Femur (tissue), 1 donor: ENCODE data around the gene BSPRY.
A peak's percentile ranks its signal among the peaks of the same experiment; 100 is the strongest.
"Not testable (repeated sequence)": the region's sequence is repeated elsewhere in the genome, so short reads cannot be mapped to it uniquely, and the experiment has no call there.

Experiments used
- DNase-seq: peaks from one replicate; pipeline ENCODE4 v3.0.0-alpha.2; 2017

BSPRY gene

DNA sequence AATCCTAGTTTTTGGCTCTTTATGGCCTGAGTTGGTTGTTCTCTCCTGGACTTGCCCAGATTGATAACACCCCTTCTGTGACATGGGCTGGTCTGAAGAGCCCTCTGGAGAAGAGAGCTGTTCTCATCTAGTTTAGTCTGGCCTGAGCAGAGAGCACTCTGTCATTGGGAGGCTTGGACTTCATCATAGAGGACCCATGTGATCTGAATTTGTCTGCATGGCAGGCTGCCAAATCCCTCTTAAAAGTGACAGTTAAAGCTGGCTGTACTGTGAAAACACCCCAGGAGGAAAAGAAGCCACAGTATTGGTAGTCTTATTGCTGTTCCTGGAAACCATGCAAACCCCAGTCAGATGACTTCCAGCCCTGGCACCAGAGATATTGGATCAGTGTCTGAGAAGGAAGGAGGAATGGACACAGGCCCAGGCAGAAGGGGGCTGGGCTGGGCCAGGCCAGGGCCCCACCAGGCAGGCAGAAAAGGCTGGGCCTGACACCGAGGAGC, 5.6 kb upstream of the BSPRY start:
- DNase-seq = peak; percentile 87

DNA sequence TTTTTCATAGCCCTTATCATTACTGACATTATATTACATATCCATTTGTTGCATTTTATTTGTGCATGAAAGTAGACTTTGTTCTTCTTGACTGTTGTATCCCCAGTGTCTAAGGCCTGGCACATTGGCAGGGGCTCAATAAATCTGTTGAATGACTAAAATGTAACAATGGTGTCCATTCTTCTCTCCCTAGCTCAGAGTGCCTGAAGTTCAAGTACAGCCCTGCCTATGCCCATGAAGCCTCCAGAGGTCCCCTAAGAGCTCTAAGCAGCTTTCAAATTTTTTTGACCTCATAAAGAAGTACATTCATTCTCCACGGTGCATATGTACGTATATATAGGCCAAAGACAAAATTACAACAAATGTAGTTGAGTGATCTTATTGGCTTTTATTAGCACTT, 4.2 kb upstream of the BSPRY start:
- no peak for DNase-seq

DNA sequence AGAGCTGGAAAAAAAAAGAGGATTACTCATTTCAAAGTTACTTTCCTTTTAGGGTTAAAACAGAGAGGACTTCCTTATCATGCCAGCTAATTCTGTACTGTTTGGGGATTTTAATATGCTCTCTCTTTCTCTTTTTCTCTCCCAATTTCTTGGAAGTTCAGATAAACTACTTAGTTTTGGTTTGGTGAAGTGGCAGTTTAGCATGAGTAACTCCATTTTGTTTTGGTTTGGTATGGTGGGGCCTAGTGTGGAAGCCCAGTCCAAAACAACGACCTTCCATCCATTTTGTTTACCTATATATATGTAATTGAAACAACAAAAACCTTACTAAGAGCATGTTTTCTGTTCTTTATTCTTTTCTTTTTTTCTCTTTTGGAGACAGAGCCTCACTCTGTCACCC, 3.7 kb upstream of the BSPRY start:
- no peak for DNase-seq

DNA sequence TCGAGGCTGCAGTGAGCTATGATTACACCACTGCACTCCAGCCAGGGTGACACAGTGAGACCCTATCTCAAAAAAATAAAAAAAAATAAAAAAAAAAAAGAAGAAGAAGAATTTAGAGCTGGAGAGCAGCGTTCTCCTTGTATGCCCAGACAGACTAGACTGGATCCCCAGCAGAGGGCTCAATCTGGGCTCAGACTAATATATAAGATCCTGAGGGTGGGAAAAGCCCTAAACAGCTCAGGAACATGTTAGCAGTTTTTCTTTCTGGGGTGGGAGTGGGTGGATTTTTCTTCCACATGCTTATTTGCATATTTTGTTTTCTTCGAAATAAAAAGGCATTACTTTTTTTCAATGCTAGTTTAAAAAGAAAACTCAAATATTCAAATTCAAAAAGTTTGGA, 904 bp upstream of the BSPRY start:
- no peak for DNase-seq

DNA sequence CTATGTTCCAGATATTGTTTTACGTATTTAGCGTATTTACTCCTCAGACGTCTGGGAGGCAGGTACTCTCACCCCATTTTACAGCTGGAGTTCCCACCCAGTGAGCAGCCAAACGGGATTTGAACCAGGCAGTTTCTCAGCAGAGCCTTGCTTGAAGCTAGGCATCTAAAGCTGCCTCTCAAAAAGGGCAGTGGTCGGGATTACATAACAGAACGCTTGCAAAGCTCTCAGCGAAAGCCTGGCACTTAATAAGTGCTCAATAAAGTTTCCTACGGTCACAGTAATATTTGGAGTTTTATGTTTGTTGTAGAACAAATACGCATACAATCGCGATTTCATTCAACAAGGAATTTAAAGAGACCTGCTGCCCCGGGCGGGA, 286 bp upstream of the BSPRY start:
- DNase-seq = no peak

DNA sequence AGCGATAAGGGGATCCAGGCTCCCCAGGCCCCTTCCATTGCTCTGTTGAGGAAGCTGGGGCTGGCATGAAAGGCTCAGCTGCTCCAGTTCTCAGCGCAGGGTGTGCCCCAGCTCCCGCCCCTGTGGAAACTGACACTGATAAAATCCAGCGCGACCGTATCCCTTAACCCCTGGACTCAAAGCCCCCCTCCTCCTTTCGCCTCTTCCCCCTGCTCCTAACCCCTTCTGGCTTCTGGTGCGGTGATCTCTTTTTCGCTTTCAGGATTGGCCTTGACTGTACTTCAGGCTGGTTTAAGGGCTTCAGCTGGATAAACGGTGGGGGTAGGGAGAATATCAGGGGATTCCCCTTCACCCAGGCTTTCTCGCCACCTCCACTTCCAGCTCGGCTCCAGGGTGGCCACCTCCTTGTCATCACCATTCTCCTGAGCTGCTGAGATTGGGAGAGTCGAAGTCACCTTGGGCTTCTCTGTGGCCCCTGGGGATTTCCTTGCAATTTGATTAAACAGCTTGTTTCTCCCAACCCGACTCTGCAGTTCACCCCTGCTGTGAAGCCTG, 843 bp downstream of the BSPRY start:
- DNase-seq = no peak

DNA sequence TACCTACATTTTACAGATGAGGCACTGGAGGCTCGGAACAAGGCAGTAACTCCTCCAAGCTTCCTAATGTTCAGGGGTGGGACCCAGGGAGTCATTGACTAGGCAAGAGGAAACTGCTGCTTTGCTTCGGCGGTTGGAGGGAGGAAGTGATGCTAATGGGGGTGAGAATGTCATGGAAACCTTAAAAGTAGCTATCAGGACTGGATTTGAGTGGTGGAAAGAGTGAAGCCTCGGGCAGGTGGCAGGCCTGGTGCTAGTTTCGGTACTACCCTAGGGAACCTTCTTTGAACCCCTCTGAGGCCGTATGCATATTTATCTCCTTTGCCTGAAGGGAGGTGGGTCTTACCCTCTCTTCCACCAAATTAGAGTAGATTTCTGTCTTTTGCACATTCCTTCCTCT, 1.6 kb downstream of the BSPRY start:
- no peak for DNase-seq

DNA sequence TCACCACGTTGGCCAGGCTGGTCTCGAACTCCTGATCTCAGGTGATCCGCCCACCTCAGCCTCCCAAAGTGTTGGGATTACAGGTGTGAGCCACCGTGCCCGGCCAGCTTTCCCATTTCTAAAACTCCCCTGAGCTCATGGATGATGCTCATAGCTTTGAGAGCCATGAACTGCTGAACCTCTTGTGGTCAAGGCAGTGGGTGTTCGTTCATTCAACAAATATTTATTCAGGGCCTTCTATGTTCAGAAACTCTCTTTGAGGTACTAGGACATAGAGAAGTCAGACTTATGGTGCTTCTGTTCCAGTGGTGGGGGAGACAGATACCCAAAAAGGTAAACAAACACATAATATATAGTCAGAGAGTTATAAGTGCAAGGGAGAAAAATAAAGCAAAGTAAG, 2.7 kb downstream of the BSPRY start:
- no peak for DNase-seq

DNA sequence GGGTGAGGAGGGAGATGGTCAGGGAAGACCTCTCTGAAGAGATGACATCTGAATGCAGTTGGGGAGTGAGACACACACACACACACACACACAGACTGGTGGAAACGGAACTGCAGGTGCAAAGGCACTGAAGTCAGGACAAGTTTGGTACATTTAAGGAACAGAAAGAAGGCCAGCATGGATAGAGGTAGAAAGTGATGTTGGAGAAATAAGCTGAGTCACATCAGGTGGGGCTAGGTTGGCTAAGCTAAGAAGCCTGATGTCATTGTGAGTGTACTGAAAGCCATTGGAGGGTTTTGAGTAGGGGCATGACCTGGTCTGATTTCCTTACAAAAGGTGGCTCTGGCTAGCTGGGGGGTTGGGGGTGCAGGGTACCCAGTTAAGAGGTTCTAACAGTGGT, 3.1 kb downstream of the BSPRY start:
- no peak for DNase-seq

DNA sequence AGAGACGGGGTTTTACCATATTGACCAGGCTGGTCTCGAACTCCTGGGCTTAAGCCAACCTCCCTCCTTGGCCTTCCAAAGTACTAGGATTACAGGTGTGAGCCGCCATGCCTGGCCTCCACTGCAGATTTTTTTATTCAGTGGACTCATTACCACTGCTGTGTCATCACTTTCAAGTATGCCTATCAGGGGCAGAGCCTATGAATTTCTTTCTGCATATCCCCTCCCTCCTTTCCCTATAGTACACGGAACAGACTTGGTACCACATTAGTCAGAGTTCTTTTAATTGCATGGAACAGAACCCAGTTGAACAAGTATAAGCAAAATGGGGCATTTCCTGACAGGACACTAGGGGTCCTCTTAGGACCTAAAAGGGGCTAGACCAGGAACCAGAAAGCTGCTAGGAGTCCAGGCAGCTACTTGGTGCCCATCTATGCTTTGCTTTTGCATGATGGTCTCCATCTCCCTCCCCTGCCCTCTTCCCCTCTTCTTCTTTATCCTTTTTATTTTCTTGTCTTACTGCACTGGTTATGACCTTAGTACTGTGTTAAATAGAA, 5.8 kb downstream of the BSPRY start:
- no peak for DNase-seq

DNA sequence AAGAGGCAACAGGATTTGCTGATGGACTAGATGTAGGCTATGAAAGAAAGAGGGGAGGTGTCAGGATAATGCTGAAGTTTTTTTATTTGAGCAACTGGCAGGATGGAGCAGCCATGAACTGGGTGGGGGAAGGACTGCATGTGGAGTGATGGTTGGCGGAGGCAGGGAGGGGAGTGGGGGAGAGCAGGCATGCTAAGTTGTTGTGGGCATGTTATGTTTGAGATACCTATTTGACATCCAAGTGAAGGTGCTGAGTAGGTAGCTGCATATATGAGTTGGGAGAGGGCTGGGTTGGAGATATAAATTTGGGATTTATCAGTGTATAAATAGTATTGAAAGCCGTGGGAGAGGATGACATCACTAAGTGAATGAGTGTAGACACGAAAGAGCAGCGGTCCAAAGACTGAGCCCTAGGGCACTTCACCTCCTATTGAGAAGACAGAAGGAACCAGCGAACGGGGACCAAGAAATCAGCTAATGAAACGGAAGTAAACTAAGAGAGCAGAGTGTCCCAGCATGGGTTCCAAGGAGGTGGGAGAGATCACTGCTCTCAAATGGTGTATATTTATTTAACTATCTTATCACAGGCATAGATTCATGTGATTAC, 7.4 kb downstream of the BSPRY start:
- no peak for DNase-seq

DNA sequence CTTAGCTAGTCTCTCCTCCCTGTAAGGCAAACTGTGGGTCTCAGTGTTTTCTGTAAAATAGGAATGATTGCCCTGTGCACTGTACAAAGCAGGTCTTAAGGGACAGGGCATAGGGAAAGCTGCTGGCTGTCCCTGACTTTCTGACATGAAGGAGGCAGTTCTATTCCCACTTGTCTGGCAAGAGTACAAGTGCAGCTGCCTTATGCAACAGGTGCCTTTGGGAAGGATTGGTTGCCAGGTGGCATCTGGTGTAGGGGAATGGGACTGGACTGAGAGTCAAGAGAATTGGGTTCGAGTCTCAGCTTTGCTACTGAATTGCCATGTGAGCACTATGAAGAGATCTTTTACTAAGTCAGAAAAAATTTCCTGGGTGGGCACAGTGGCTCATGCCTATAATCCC, 10.0 kb downstream of the BSPRY start:
- DNase-seq = no peak

DNA sequence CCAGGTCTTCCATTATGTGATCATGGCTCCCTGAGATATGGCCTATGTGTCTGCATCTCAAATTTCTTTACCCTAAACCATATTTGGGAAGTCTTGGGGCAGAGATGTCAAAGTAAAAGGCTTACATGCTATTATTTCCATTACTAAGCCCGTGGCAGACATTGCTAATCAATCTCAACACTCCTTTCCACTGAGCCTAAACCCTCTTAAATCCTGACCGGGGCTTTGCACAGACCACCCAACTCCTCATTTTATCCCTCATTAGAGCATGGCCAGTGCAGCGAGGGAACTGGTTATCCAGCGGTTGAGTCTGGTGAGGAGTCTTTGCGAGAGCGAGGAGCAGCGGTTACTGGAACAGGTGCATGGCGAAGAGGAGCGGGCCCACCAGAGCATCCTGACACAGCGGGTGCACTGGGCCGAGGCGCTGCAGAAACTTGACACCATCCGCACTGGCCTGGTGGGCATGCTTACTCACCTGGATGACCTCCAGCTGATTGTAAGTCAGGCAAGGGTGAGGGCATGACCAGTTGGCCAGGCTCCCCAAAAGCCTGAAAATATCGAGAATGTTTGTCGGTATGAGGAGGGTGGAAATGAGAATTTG, 11.0 kb downstream of the BSPRY start:
- no peak for DNase-seq

DNA sequence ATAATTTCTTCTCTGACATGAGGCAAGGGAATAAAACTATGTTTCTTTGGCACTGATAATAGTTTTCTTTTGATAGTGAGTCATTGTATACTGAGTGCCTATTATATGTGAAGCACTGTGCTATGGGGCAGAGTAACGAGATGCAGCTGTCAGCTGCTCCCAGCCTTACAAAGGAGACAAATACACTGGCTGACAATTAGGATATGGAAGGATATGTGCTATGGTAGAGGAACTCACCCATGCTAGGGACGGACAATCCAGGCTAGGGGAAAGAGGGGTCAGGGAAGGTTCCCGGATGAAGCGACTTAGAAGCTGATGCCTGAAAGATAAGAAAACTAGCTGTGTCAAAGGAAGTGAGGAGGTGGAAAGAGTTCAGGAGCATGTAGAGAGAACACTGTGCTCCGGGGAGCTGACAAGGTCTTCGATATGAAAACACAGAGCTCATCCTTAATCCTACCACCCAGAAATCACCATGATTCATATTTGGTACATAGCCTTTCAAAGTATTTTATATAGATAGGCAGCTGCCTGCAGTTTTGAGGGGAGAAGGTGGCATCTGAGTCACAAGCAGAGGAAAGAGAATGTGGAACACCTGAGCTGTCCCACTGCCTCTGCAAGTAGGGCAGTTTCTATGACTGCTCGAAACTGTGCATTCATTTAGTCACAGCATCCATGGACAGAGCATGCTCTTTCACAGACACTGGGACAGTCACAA, 12.1 kb downstream of the BSPRY start:
- no peak for DNase-seq

DNA sequence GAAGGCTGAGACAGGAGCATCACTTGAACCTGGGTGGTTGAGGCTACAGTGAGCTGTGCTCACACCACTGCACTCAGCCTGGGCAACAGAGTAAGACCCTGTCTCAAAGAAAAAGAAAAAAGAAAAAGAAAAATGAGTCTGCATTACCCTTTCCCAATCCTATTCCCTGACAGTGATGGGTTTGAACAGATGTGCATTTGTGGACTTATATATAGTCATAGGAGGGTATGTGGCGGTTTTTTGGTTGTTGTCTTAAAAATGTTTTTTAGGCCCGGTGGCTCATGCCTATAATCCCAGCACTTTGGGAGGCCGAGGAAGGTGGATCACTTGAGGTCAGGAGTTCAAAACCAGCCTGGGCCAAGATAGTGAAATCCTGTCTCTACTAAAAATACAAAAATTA, 14.0 kb downstream of the BSPRY start:
- DNase-seq = no peak

DNA sequence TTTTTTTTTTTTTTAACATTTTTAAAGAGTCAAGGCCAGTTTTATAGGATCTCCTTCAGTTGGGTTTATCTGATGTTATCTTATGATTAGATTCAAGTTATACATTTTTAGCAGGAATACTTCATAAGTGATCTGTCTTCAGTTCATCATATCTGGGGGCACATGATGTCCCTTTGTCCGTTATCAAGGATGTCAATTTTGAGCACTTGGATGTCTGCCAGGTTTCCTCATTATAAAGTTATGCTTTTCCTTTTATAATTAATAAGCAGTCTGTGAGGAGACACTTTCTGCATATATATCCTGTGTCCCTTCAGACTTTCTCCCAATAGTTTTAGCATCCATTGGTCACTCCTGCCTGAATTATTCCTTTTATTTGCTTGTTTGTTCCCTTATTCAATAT, 15.6 kb downstream of the BSPRY start:
- DNase-seq = no peak

DNA sequence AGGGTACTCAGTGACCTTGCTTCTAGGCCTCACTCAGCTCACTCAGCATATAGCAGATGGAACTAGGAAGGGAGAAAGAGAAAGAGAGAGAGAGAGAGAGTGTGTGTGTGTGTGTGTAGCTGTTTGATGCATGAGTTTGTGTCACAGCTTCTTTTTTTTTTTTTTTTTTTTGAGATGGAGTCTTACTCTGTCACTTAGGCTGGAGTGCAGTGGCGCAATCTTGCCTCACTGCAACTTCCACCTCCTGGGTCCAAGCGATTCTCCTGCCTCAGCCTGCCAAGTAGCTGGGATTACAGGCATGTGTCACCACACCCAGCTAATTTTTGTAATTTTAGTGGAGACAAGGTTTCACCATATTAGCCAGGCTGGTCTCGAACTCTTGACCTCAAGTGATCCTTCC, 16.3 kb downstream of the BSPRY start:
- not testable (repeated sequence) for DNase-seq

DNA sequence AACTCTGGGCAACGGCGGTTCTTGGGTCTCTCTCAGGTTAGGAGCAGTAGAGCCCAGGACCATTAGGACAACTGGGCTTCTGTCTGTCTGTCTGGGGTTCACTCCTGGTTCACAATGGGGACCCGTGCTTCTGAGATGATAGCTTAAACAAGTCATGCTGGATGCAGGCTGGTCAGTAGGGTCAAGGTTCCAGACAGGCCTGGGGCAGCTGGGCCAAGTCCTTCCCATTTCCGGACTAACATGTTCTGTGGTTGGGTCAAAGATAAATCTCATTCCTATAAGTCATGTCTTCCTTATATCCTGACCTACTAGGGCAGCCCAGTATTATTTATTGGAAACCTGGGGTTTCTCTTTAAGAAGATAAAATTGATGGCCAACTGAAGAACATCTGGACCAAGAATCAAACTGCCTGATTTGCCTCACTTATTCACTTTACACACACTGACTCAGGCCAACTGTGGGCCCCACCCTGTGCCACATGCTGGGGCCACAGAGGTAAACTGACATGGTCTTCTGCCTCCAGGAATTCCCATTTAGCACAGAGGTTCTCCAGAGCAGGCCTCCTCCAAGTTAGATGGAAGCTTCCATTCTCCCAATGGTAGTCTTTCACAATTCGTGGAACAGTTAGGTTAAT, 19.1 kb downstream of the BSPRY start:
- no peak for DNase-seq

DNA sequence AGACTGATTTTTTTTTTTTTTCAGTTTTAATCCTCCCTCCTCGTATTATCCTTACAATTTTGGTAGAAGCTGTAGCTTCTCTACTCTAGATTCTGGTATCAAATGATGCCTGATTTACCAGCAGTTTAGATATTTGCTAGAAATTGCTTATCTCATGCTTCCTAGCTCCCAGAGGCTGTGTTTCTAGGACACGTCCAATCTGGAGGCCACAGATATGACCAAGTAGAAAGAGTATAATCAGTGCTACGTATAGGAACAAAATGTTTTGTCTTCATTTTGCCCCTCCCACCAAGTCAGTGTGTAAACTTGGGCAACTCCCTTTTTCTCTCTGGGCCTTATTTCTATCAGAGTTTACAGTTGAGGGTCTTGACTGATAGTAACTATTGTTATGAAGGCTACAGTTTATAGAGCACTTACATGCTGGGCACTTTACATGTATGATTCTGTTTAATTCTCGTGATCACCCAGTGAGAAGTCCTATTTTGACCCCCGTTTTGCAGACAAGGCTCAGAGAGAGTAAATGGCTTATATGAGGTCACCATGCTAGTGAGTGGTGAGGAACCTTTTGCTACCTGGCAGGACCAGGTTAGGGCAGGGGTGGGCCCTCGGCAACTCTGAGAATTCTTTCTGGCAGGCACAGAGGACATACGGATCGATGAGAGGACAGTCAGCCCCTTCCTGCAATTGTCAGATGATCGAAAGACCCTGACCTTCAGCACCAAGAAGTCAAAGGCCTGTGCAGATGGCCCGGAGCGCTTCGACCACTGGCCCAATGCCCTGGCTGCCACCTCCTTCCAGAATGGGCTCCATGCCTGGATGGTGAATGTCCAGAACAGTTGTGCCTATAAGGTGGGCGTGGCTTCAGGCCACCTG, 19.9 kb downstream of the BSPRY start:
- DNase-seq = no peak

DNA sequence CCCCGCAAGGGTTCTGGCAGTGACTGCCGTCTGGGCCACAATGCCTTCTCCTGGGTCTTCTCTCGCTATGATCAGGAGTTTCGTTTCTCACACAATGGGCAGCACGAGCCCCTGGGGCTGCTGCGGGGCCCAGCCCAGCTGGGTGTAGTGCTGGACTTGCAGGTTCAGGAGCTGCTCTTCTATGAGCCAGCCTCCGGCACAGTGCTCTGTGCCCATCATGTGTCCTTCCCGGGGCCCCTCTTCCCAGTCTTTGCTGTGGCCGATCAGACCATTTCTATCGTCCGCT, 20.5 kb downstream of the BSPRY start:
- DNase-seq = no peak

DNA sequence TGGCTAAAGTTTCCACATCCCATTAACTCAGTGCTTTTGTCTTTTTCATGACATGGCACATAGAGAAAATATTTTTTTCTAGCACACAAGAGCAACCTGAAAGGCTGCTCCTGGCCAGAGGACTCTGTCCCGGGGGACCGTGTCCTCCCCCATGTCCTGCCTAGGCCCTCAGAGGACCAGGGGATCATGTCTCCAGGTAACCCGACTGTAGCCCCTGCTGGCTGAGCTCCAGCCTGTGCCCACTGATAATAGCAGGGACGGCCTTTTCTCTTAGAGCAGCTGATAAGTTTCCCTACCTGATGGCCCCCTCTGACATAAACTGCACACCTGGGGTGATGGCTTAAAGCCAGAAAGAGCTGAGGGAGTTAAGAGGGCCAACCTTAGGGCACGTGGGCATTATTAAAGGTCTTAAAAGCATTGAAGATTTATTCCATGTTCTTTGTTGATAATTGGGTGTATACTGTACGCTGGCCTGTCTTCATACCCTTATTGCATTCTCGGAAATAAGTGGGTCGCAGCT, 21.5 kb downstream of the BSPRY start:
- DNase-seq = no peak

DNA sequence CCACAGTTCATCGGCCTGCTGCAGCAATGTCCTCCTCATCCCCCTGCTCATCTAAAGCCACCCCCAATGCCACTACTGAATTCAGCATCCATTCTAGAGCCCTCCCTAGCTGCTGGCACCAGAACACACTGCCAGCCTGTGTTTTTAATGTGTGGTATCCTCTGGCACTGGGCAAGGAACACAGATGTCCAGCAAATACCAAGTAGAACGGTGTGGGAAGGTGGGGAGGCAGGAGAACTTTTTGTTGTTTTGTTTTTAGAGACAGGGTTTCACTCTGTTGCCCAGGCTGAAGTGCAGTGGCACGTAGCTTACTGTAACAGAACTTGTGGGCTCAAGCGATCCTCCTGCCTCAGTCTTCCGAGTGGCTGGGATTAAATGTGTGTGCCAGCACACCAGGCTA, 22.7 kb downstream of the BSPRY start:
- no peak for DNase-seq
